Fibroblast of gingiva (primary cell): Measurements from ENCODE around the gene RGL3.
A peak's percentile ranks its signal among the peaks of the same experiment; 100 is the strongest.
"Not testable (repeated sequence)": the region's sequence is repeated elsewhere in the genome, so short reads cannot be mapped to it uniquely, and the experiment has no call there.

Experiments
- DNase-seq: peaks from one replicate; pipeline ENCODE4 v3.0.0-alpha.2; 2011; ENCODE audit warnings: low read depth

Gene RGL3

GRCh38 chr19:11448923-11449554 is 29.9 kb upstream of the RGL3 start:
- no peak for DNase-seq

DNA sequence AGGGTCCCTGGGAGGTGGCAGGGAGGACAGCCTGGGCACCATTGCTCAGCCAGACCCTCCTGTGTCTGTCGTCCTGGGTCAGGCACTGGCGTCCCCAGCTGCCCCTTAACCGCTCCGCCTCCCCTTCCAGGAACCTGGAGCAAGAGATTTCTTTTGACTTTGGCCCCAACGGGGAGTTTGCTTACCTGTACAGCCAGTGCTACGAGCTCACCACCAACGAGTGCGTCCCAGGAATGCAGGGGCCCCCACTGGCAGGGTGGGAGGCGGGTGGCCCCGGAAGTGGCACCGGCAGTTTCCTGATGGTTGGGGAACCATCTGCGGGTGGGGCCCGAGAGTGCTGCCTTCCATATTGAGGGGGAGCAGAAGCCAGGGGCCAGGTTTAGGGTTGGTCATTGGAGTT is 29.3 kb upstream of the RGL3 start:
- no peak for DNase-seq

GRCh38 chr19:11447347-11448262 is 28.5 kb upstream of the RGL3 start:
- no peak for DNase-seq

- DNase-seq: no peak
These were observed 27.7 kb upstream of the RGL3 start for GRCh38 chr19:11446652-11447301.

- DNase-seq: no peak
These were observed 27.1 kb upstream of the RGL3 start for GRCh38 chr19:11446271-11446651.

DNA sequence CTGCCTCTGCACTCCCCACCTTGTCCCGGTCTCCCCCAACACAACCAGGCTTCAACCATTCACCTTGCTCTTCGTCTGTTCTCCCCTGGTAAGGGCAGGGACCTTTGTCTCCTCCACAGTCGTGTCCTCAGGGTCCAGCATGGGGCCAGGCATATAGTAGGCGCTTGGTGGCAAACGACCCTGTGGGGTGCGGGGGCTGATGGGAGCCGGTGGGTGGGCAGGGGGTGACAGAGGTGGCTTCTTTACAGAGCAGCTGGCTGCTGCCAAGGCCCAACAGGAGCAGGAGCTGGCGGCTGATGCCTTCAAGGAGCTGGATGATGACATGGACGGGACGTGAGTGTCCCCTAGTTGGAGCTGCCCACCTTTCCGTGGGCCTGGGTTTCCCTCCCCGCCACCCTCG is 26.0 kb upstream of the RGL3 start:
- DNase-seq: no peak

DNA sequence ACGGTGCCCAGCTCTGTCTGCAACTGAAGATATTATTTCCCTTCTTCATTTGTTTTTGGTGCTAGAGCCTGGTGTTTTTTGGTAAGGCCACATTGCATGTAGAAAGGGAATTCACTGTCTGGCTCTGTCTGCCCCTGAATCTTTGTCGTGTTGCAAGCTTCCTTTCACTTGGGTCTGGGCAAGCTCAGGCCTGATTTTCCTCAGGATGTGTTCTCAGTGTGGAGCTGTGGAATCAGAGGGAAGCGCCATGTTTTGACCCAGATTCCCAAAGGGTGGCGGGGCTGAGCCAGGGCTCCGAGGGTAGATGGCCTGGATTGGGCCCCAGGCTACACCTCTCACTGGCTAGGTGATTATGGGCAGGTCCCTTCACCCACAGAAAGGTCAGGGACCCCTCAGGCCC is 24.9 kb upstream of the RGL3 start:
- DNase-seq: no peak

DNA sequence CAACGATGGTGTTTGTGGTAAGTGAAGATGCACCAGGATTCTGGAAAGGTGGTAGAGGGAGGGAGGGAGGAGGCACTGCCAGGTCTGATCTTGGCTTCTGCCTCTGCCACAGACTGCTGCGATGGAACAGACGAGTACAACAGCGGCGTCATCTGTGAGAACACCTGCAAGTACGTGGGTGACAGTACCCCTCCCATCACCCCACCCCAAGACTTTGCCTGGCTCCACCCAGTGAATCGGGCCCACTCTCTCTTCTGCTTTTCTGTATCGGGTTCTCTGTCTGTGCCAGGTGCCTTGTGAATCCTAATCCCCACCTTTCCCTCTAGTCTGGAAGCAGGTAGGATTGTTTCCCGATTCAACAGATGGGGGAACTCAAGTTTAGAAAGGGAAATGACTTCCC is 18.8 kb upstream of the RGL3 start:
- no peak for DNase-seq

GRCh38 chr19:11435833-11436313 is 16.8 kb upstream of the RGL3 start:
- no peak for DNase-seq

GRCh38 chr19:11435057-11435832 is 16.1 kb upstream of the RGL3 start, which contains the start of the genes ODAD3 and PRKCSH:
Gene ODAD3, minus strand, starts transcription at chr19:11435121. Its CDS starts 105 bp downstream, at chr19:11435016.
Gene PRKCSH, plus strand, starts transcription at chr19:11435635. Its CDS starts 483 bp downstream, at chr19:11436118.
- peak; percentile 100 for DNase-seq

- DNase-seq: no peak
These were observed 15.6 kb upstream of the RGL3 start for GRCh38 chr19:11434703-11435056.

- DNase-seq: not testable (repeated sequence)
These were observed 14.4 kb upstream of the RGL3 start for GRCh38 chr19:11433526-11433925.

DNA sequence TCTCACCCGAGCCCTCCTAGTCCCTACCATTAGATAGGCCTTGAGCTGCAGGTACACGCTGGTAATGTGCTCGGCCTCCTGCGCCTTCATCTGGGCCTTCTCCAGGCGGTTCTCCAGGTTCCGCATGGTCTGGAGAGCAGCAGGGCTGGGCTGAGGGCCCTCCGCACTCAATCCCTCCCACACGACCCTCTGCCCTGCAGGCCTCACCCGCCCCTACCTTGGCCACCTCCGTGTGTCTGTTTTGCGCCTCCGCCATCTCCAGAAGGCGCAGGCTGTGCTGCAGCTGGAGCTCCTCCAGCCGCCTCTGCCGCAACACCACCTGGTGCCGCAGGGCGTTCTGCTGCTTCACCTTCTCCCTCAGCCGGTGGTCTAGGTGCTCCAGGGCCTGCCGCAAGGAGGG is 7.5 kb upstream of the RGL3 start:
- no peak for DNase-seq

DNA sequence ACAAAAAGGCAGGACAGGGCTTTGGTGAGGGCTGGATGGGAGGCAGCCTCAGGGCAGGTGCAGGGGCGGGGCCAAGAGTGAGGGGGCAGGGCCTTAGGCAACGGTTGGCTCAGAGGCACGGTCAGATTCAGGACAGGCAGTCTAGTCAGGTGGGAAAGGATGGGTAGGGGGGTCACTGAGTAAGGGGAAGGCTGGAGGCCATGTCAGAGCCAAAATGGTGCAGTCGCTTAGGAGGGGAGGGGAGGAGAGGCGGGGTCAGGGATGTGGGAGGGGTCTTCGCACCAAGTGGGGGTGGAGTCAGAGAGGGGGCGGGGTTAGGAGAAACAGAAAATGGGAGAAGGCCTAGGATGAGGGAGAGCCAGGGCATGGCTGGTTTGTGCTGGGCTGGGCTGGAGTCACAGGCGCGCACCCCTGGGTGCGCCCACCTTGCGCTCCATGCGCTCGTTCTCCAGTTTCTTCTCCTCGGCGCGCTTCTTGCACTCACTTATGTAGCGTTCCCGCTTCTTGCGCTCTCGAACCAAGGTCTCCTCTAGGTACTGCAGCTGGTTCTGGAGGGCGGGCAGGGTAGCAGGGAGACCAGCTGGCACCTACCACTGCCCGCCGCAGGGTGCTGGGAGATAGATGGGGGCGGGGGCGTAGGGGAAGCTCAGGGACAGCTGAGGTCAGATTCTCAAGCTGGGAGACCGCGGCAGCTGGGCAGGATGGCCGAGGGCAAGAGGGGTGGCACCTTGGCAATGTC is 6.8 kb upstream of the RGL3 start:
- DNase-seq: no peak

DNA sequence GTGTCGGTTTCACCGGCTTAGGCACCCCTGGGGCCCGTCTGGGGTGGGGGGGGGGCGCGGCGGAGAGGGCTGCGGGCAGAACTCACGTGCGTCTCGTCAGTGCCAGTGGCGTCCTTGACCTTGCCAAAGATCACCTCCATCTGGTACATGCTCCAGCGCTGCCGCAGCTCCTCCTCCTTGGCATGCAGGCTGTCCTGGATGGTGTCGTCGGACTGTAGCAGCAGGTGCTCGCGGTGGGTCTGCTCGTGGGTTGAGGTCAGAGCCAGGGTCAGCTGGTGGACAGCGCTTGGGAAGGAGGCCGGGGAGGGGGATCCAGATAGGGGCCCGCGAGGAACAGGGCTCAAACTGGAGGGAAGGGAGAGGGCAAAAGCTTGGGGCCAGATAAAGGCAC is 4.7 kb upstream of the RGL3 start:
- no peak for DNase-seq

DNA sequence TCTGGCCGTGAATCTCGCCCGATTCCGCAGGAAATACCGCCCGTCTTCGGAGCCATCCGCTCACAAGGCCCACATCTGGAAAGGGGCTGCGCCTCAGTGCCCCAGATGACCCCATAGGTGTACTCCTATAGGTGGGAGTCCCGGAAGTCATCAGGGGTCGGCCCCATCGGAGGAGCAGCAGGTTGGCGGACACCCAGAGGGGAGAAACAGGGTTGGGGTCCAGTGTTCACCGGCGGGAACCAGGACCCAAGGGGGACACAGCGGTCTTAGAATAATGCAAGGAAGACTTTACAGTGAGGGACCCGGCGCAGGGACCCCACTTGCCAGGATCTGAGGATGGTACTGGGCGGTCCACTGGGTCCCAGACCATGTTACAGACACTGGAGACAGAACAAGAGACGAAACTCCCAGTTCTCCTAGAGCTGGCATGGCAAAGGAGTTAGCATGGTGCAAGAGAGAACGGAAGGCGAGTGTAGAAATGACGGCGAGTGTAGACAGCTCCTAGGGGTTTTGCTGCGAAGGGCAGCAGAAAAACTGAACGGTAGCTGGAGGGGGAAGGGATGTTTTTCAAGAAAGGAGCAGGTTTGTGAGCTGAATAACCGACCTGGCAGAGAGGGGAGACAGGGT is 4.2 kb upstream of the RGL3 start:
- DNase-seq: no peak

DNA sequence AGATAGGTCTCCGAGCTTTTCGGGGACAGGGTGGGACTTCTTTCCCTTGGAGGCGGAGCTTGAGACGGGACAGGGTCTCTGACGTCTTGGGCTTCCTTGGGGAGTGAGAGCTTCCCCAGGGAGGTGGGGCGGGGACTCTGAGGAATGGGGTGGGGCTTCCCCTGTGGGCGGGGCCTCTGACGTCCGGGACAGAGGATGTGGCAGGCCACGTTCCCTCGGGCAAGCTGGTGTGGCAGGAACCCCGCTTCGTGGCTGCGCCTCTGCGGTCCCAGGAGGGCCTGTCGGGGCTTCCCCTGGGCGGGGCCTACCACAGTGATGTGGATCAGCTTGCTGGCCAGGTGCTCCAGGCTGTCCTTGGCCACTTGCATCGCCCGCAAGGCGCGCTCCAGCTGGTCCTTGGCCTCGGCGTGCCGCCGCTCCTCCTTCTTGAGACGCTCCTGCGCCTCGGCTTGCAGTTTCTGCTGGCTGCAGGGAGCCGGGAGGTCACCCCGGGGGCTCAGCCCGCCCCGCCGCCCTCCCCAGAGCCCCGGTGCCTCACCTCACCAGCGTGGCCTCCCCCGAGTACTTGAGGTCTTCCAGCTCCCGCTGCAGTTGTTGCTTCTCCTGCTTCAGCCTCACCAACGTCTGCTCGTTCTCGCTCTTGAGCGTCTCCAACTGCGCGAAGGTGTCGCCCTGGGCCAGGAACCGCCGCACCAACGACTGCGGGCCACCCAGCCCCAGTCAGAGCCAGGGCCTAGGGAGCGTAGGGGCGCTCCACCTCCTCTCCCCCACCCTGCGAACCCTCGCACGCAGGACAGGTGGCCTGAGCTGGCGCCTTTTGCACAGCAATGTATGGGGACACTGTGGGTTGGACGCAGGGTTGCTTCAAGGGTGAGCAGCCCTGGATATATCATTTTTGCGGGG is 3.3 kb upstream of the RGL3 start:
- peak; percentile 57 for DNase-seq

GRCh38 chr19:11421371-11422098 is 2.4 kb upstream of the RGL3 start:
- no peak for DNase-seq
